Measurements from ENCODE around the gene NINJ1.

DNA sequence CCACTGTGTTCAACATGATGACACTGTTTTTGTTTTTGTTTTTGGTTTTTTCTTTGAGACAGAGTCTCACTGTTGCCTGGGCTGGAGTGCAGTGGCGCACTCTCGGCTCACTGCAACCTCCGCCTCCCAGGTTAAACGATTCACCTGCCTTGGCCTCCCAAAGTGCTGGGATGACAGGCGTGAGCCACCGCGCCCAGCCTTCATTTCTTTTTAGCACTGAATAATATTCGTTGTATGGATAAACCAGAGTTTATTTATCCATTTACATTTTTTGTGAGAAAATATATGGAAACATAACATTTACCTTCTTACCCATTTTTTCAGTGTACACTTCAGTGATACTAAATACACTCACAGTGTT, 33.8 kb downstream of the NINJ1 start:
- TF ChIP-seq, protein P1, sequence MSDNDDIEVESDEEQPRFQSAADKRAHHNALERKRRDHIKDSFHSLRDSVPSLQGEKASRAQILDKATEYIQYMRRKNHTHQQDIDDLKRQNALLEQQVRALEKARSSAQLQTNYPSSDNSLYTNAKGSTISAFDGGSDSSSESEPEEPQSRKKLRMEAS (CRISPR knock-in tag; IDR thresholded peaks at IDR 0.05) = no peak
- no peak for TF ChIP-seq SP1 (CRISPR knock-in tag; conservative IDR thresholded peaks at IDR 0.05)
- TF ChIP-seq, protein P2, sequence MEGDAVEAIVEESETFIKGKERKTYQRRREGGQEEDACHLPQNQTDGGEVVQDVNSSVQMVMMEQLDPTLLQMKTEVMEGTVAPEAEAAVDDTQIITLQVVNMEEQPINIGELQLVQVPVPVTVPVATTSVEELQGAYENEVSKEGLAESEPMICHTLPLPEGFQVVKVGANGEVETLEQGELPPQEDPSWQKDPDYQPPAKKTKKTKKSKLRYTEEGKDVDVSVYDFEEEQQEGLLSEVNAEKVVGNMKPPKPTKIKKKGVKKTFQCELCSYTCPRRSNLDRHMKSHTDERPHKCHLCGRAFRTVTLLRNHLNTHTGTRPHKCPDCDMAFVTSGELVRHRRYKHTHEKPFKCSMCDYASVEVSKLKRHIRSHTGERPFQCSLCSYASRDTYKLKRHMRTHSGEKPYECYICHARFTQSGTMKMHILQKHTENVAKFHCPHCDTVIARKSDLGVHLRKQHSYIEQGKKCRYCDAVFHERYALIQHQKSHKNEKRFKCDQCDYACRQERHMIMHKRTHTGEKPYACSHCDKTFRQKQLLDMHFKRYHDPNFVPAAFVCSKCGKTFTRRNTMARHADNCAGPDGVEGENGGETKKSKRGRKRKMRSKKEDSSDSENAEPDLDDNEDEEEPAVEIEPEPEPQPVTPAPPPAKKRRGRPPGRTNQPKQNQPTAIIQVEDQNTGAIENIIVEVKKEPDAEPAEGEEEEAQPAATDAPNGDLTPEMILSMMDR (IDR thresholded peaks at IDR 0.05) = no peak
- TF ChIP-seq CBFB (CRISPR knock-in tag; IDR thresholded peaks at IDR 0.05; ENCODE audit: low read depth) = no peak
- TF ChIP-seq, protein P3, sequence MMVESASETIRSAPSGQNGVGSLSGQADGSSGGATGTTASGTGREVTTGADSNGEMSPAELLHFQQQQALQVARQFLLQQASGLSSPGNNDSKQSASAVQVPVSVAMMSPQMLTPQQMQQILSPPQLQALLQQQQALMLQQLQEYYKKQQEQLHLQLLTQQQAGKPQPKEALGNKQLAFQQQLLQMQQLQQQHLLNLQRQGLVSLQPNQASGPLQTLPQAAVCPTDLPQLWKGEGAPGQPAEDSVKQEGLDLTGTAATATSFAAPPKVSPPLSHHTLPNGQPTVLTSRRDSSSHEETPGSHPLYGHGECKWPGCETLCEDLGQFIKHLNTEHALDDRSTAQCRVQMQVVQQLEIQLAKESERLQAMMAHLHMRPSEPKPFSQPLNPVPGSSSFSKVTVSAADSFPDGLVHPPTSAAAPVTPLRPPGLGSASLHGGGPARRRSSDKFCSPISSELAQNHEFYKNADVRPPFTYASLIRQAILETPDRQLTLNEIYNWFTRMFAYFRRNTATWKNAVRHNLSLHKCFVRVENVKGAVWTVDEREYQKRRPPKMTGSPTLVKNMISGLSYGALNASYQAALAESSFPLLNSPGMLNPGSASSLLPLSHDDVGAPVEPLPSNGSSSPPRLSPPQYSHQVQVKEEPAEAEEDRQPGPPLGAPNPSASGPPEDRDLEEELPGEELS (CRISPR knock-in tag; IDR thresholded peaks at IDR 0.05) = no peak
- TF ChIP-seq, protein P4, sequence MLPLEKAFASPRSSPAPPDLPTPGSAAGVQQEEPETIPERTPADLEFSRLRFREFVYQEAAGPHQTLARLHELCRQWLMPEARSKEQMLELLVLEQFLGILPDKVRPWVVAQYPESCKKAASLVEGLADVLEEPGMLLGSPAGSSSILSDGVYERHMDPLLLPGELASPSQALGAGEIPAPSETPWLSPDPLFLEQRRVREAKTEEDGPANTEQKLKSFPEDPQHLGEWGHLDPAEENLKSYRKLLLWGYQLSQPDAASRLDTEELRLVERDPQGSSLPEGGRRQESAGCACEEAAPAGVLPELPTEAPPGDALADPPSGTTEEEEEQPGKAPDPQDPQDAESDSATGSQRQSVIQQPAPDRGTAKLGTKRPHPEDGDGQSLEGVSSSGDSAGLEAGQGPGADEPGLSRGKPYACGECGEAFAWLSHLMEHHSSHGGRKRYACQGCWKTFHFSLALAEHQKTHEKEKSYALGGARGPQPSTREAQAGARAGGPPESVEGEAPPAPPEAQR (CRISPR knock-in tag; IDR thresholded peaks at IDR 0.05) = no peak
- TF ChIP-seq ZNF423 (CRISPR knock-in tag; IDR thresholded peaks at IDR 0.05) = no peak
- TF ChIP-seq ELF4 (CRISPR knock-in tag; IDR thresholded peaks at IDR 0.05; ENCODE audit: low read depth) = no peak
- no peak for TF ChIP-seq ZMAT4 (CRISPR knock-in tag; IDR thresholded peaks at IDR 0.05)
- TF ChIP-seq, protein P5, sequence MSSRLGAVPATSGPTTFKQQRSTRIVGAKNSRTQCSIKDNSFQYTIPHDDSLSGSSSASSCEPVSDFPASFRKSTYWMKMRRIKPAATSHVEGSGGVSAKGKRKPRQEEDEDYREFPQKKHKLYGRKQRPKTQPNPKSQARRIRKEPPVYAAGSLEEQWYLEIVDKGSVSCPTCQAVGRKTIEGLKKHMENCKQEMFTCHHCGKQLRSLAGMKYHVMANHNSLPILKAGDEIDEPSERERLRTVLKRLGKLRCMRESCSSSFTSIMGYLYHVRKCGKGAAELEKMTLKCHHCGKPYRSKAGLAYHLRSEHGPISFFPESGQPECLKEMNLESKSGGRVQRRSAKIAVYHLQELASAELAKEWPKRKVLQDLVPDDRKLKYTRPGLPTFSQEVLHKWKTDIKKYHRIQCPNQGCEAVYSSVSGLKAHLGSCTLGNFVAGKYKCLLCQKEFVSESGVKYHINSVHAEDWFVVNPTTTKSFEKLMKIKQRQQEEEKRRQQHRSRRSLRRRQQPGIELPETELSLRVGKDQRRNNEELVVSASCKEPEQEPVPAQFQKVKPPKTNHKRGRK (CRISPR knock-in tag; IDR thresholded peaks at IDR 0.05; ENCODE audit: borderline replicate concordance) = no peak
